Bladder microvascular endothelial cell (primary cell): ENCODE results near the gene SPN. TPM values are rescaled to one million over a fixed set of nuclear protein-coding genes. Genes with fewer than 3 reads are reported as not detected.

ENCODE experiments used
- total RNA-seq: library from RNA; depleted of rRNA; stranded (reverse); fragments of >200 nt; gene quantifications from 2 replicates; pipeline ENCODE4 v1.2.3, GENCODE V29; 2014

Gene SPN
- not detected in 2 replicates for total RNA-seq

GRCh38 chr16:29663016-29663806 is at the start of gene SPN:
Gene SPN, plus strand, starts transcription at chr16:29663247. Its CDS starts 482 bp downstream, at chr16:29663729.

GRCh38 chr16:29678691-29679267 is 15.7 kb downstream of the SPN start, which contains the start of gene QPRT:
Gene QPRT, plus strand, starts transcription at chr16:29679180. Its CDS starts 18 bp downstream, at chr16:29679198.

Other genes starting within 250 kb of the SPN start
- gene BOLA2, start 208.9 kb upstream of the SPN start, total RNA-seq: 42.7 and 50.7 TPM in 2 replicates
- 6.5 and 6.6 TPM in 2 replicates for gene SLX1B, start 208.7 kb upstream of the SPN start, total RNA-seq
- 12.6 and 17.3 TPM in 2 replicates for gene SULT1A4, start 203.3 kb upstream of the SPN start, total RNA-seq
- gene NPIPB12, start 156.8 kb upstream of the SPN start, total RNA-seq: 16.7 and 82.9 TPM in 2 replicates
- 0.81 TPM in 1 of 2 replicates, not detected in the other for gene QPRT, start 15.9 kb downstream of the SPN start, total RNA-seq
- not detected in 2 replicates for gene C16orf54, start 82.7 kb downstream of the SPN start, total RNA-seq
- gene ZG16, start 115.0 kb downstream of the SPN start, total RNA-seq: not detected in 2 replicates
- gene KIF22, start 127.5 kb downstream of the SPN start, total RNA-seq: 38.6 and 60.5 TPM in 2 replicates
- 171 and 211 TPM in 2 replicates for gene MAZ, start 143.3 kb downstream of the SPN start, total RNA-seq
- gene PRRT2, start 148.9 kb downstream of the SPN start, total RNA-seq: 0.25 TPM in 1 of 2 replicates, not detected in the other
- gene PAGR1, start 152.9 kb downstream of the SPN start, total RNA-seq: 15.1 and 15.4 TPM in 2 replicates
- gene MVP, start 157.2 kb downstream of the SPN start, total RNA-seq: 223 and 253 TPM in 2 replicates
- 63.0 and 90.8 TPM in 2 replicates for gene CDIPT, start 200.0 kb downstream of the SPN start, total RNA-seq
- gene SEZ6L2, start 236.3 kb downstream of the SPN start, total RNA-seq: 0.65 and 5.9 TPM in 2 replicates
- 0.32 and 0.63 TPM in 2 replicates for gene ASPHD1, start 237.2 kb downstream of the SPN start, total RNA-seq